ENCODE results near the gene SIPA1L3.

The SIPA1L3 gene

GRCh38 chr19:37977391-37977790, 70.4 kb downstream of the SIPA1L3 start:
- no peak for DNase-seq (ENCODE audit: low read depth)

- no peak for DNase-seq (ENCODE audit: low read depth)
These were observed 71.0 kb downstream of the SIPA1L3 start for GRCh38 chr19:37977992-37978391.

GRCh38 chr19:37979547-37980082, 72.6 kb downstream of the SIPA1L3 start:
- DNase-seq (ENCODE audit: low read depth), result no peak

- DNase-seq (ENCODE audit: low read depth), result no peak
These were observed 73.6 kb downstream of the SIPA1L3 start for GRCh38 chr19:37980419-37981170.

GRCh38 chr19:37981785-37982475, 74.9 kb downstream of the SIPA1L3 start:
- DNase-seq (ENCODE audit: low read depth), result no peak

- DNase-seq (ENCODE audit: low read depth), result no peak
These were observed 75.6 kb downstream of the SIPA1L3 start for GRCh38 chr19:37982655-37983054.

- no peak for DNase-seq (ENCODE audit: low read depth)
These were observed 76.1 kb downstream of the SIPA1L3 start for GRCh38 chr19:37983153-37983552.

GRCh38 chr19:37983916-37984315, 76.9 kb downstream of the SIPA1L3 start:
- DNase-seq (ENCODE audit: low read depth), result no peak

GRCh38 chr19:37986048-37986750, 79.2 kb downstream of the SIPA1L3 start:
- DNase-seq (ENCODE audit: low read depth), result no peak

GRCh38 chr19:37987356-37988332, 80.6 kb downstream of the SIPA1L3 start:
- no peak for DNase-seq (ENCODE audit: low read depth)

- DNase-seq (ENCODE audit: low read depth), result no peak
These were observed 82.0 kb downstream of the SIPA1L3 start for GRCh38 chr19:37988758-37989635.

GRCh38 chr19:37989855-37990254, 82.8 kb downstream of the SIPA1L3 start:
- no peak for DNase-seq (ENCODE audit: low read depth)

- DNase-seq (ENCODE audit: low read depth), result no peak
These were observed 83.4 kb downstream of the SIPA1L3 start for GRCh38 chr19:37990362-37990761.

GRCh38 chr19:37991176-37991835, 84.3 kb downstream of the SIPA1L3 start:
- DNase-seq (ENCODE audit: low read depth), result no peak

- DNase-seq (ENCODE audit: low read depth), result no peak
These were observed 84.8 kb downstream of the SIPA1L3 start for GRCh38 chr19:37991841-37992248.

- no peak for DNase-seq (ENCODE audit: low read depth)
These were observed 85.8 kb downstream of the SIPA1L3 start for GRCh38 chr19:37992761-37993160.

GRCh38 chr19:37994823-37995130, 87.8 kb downstream of the SIPA1L3 start:
- no peak for DNase-seq (ENCODE audit: low read depth)

GRCh38 chr19:37995346-37995745, 88.3 kb downstream of the SIPA1L3 start:
- no peak for DNase-seq (ENCODE audit: low read depth)

- DNase-seq (ENCODE audit: low read depth), result no peak
These were observed 90.9 kb downstream of the SIPA1L3 start for GRCh38 chr19:37997911-37998344.

- no peak for DNase-seq (ENCODE audit: low read depth)
These were observed 91.8 kb downstream of the SIPA1L3 start for GRCh38 chr19:37998801-37999308.

Data from T follicular helper cell (primary cell).